Measurements from ENCODE around the gene PYURF. TPM values are rescaled to one million over a fixed set of nuclear protein-coding genes. Genes with fewer than 3 reads are reported as not detected.

PYURF gene
- total RNA-seq, 1 donor from 2014 or later, result 67.0 TPM

DNA sequence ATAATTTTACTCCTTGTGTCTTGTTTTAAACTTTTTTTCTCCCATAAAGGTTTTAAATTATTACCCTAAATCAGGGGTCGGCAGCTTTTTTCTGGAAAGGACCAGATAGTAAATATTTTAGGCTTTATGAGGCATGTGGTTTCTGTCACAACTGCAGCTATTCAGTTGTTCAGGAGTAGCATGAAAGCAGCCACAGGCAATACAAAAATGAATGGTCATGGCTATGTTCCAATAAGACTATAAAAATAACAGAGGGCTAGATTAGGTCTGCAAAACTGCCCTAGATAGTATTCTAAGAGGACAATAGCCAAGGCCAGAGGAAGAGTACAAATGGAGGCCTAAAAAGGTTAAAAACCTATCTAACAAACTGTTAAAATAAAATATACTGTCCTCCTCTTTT is 42.0 kb downstream of the PYURF start:
- no peak overlapping the region for H3K4me3 Mint-ChIP-seq (ENCODE audit: unreplicated experiment)

DNA sequence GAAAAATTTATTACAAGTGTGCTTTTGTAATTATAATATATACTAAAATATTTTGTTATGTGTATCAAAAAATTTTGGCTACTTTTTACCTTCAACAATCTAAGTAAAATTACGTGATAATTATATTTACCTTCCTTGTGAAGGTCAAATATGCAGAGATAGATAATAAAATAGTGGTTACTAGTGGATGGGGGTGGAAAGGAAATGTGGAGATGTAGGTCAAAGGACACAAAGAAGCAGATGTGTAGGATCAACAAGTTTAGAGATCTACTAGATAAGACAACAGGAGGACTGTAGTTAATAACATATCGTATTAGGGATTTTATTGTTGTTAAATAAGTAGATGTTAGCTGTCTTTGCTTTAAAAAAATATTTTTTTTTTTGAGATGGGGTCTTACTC is 45.3 kb downstream of the PYURF start:
- Mint-ChIP-seq H3K9me3 (ENCODE audit: unreplicated experiment) (no peaks in the 10 kb centered on the region), H3K27ac (ENCODE audit: unreplicated experiment) (no peak overlapping the region), H3K27me3 (ENCODE audit: unreplicated experiment) (peaks cover 26% of the 10 kb centered on the region), H3K36me3 (ENCODE audit: unreplicated experiment) (no peaks in the 10 kb centered on the region), H3K4me3 (ENCODE audit: unreplicated experiment) (no peak overlapping the region), H3K4me1 (ENCODE audit: unreplicated experiment) (peaks cover 2% of the 10 kb centered on the region)
- TF ChIP-seq, protein P1, sequence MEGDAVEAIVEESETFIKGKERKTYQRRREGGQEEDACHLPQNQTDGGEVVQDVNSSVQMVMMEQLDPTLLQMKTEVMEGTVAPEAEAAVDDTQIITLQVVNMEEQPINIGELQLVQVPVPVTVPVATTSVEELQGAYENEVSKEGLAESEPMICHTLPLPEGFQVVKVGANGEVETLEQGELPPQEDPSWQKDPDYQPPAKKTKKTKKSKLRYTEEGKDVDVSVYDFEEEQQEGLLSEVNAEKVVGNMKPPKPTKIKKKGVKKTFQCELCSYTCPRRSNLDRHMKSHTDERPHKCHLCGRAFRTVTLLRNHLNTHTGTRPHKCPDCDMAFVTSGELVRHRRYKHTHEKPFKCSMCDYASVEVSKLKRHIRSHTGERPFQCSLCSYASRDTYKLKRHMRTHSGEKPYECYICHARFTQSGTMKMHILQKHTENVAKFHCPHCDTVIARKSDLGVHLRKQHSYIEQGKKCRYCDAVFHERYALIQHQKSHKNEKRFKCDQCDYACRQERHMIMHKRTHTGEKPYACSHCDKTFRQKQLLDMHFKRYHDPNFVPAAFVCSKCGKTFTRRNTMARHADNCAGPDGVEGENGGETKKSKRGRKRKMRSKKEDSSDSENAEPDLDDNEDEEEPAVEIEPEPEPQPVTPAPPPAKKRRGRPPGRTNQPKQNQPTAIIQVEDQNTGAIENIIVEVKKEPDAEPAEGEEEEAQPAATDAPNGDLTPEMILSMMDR (IDR thresholded peaks at IDR 0.05), result no peak
- no peak for DNase-seq (ENCODE audit: extremely low spot score, unreplicated experiment)

More for the DNA sequence above, 42.0 kb downstream of the PYURF start:
- Mint-ChIP-seq H3K36me3 (ENCODE audit: unreplicated experiment) (no peaks in the 10 kb centered on the region), H3K9me3 (ENCODE audit: unreplicated experiment) (no peaks in the 10 kb centered on the region), H3K27ac (ENCODE audit: unreplicated experiment) (no peak overlapping the region), H3K4me1 (ENCODE audit: unreplicated experiment) (peaks cover 2% of the 10 kb centered on the region), H3K27me3 (ENCODE audit: unreplicated experiment) (peaks cover under 1% of the 10 kb centered on the region)
- no peak for DNase-seq (ENCODE audit: extremely low spot score, unreplicated experiment)
- TF ChIP-seq, protein P1 (IDR thresholded peaks at IDR 0.05), result no peak

DNA sequence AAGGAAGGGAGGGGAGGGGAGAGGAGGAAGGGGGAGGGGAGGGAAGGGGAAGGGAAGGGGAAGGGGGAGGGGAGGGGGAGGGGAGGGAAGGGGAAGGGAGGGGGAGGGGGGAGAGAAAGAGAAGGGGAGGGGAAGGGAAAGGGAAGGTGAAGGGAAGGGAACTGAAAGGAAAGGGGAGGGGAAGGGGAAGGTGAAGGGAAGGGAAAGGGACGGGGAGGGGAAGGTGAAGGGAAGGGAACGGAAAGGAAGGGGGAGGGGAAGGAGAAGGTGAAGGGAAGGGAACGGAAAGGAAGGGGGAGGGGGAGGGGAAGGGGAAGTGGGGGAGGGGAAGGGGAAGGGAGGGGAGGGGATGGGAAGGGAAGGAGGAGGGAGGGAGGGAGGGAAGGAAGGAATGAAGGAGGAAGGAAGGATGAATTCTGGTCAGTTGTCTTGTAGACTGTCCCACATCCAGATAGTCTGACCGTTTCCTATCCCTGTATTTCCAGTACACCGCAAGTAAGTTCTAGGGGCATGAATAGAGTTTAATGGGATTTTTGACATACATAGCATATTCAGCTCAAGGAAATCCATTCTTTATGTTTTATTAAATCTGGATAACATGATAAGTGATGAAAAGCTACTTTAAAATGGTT is 46.2 kb downstream of the PYURF start:
- Mint-ChIP-seq H3K27me3 (ENCODE audit: unreplicated experiment) (peaks cover 32% of the 10 kb centered on the region), H3K27ac (ENCODE audit: unreplicated experiment) (no peak overlapping the region)
- DNase-seq (ENCODE audit: extremely low spot score, unreplicated experiment), result no peak

More for the DNA sequence above, 46.2 kb downstream of the PYURF start:
- Mint-ChIP-seq H3K36me3 (ENCODE audit: unreplicated experiment) (no peaks in the 10 kb centered on the region), H3K4me3 (ENCODE audit: unreplicated experiment) (no peak overlapping the region), H3K4me1 (ENCODE audit: unreplicated experiment) (peaks cover 2% of the 10 kb centered on the region), H3K9me3 (ENCODE audit: unreplicated experiment) (no peaks in the 10 kb centered on the region)
- TF ChIP-seq, protein P1 (IDR thresholded peaks at IDR 0.05), result no peak

Other genes starting within 250 kb of the PYURF start
- 11.9 and 15.9 TPM in 2 replicates for gene PPM1K, start 239.2 kb downstream of the PYURF start, total RNA-seq
- gene HERC6, start 144.9 kb downstream of the PYURF start, total RNA-seq, result 2.3 and 2.8 TPM in 2 replicates
- 0.81 and 0.91 TPM in 2 replicates for gene HERC5, start 66.7 kb downstream of the PYURF start, total RNA-seq
- gene HERC3, start 68.7 kb upstream of the PYURF start, total RNA-seq, result 15.4 and 16.0 TPM in 2 replicates
- 5.6 and 5.7 TPM in 2 replicates for gene NAP1L5, start 174.1 kb upstream of the PYURF start, total RNA-seq

All from osteocyte (in vitro differentiated cells).